Body of pancreas (tissue), 4 donors: Measurements from ENCODE around the gene PRR36. TPM values are rescaled to one million over a fixed set of nuclear protein-coding genes. Genes with fewer than 3 reads are reported as not detected.

Experiments
- ATAC-seq: fragments of 150-250 bp; one replicate; pipeline ENCODE4 v1.9.1; 2016
- DNase-seq, 4 donors: peaks; one replicate each; pipeline ENCODE4 v3.0.0-alpha.2; 2019
- H3K27ac ChIP-seq, 4 donors: fragments of 200-600 bp; sonication (generic); 1 replicate in 3 of 4; 2 replicates in 1 of 4; pipeline versions ENCODE4 v1.5.1 to v1.6.1; 2016 to 2019; ENCODE audit warnings: mild to moderate bottlenecking in 1 of 4, mixed read lengths in 1 of 4, moderate library complexity in 1 of 4
- H3K27me3 ChIP-seq, 2 donors: fragments of 200-600 bp; sonication (generic); one replicate each; pipeline ENCODE4 v1.6.0; 2016; ENCODE audit warnings: mild to moderate bottlenecking in 1 of 2
- H3K36me3 ChIP-seq, 2 donors: fragments of 200-600 bp; sonication (generic); replicated peaks in 1 of 2; 2 replicates each; pipeline ENCODE4 v1.5.1; 2016; ENCODE audit warnings: low read depth in 2 of 2; ENCODE audit not compliant: insufficient read depth in 1 of 2
- H3K4me1 ChIP-seq: fragments of 200-600 bp; sonication (generic); one replicate; pipeline ENCODE4 v1.6.0; 2016
- H3K4me3 ChIP-seq, 2 donors: fragments of 200-600 bp; sonication (generic); 1 replicate in 1 of 2; 2 replicates in 1 of 2; pipeline ENCODE4 v1.5.1; 2016 to 2019
- H3K9me3 ChIP-seq, 3 donors: fragments of 200-600 bp; sonication (generic); 1 replicate in 2 of 3; 2 replicates in 1 of 3; pipeline ENCODE4 v1.5.1; 2016
- CTCF ChIP-seq, 7 experiments: fragments of 450-650 bp in 4 of 7; fragments of 200-600 bp in 3 of 7; sonication (generic) in 3 of 7; IDR thresholded peaks; one replicate each; pipeline ENCODE4 v1.5.1; 2016 to 2019; ENCODE audit warnings: antibody characterized with exemption in 7 of 7
- POLR2A ChIP-seq, 3 donors: fragments of 450-650 bp; IDR thresholded peaks; one replicate each; pipeline ENCODE4 v1.6.1; 2016; ENCODE audit warnings: antibody characterized with exemption in 3 of 3, mild to moderate bottlenecking in 2 of 3
- WGBS, 2 donors: methylation state at CpG; one replicate each; pipeline ENCODE4 v1.1.5; 2017; 5-methylcytosine and 5-hydroxymethylcytosine counted together
- intact Hi-C: fragments of 100-400 bp; cut with DNase I; formaldehyde crosslinking; loops from one replicate; pipeline ENCODE4 v1.15.1; 2023
- total RNA-seq, 2 donors: library from RNA; depleted of rRNA; stranded (reverse); fragments of >200 nt; gene quantifications; one replicate each; pipeline ENCODE4 v1.1.0, GENCODE V29; 2016

Gene PRR36
- total RNA-seq, 2 donors from 2014 or later = 1.0 to 12.9 TPM

DNA sequence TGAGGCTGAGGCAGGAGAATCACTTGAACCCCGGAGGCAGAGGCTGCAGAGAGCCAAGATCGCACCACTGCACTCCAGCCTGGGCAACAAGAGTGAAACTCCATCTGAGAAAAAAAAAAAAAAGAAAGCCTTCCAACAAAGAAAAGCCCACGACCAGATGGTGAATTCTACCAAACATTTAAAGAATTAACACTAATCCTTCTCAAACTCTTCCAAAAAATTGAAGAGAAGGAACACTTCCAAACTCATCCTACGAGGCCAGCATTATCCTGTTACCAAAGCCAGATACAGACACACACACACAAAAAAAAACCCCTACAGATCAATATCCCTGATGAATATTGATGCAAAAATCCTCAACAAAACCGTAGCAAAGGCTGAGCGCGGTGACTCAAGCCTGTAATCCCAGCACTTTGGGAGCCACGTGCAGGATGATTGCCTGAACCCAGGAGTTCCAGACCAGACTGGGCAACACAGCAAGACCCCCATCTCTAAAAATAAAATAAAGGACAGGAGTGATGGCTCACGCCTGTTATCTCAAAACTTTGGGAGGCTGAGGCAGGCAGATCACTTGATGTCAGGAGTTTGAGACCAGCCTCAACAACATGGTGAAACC is 50.4 kb downstream of the PRR36 start:
- no peak overlapping the region for H3K27ac ChIP-seq
- ATAC-seq (no peak), DNase-seq (no peak)
- H3K9me3 ChIP-seq = no peaks in the 10 kb centered on the region
- H3K4me3 ChIP-seq = no peak overlapping the region
- no peaks in the 10 kb centered on the region for H3K36me3 ChIP-seq
- WGBS, 2 donors = 44 to 53% methylated on average over 8 to 9 of the region's 9 CpGs
- no peaks in the 10 kb centered on the region for H3K4me1 ChIP-seq
- intact Hi-C loops = no loop called here
- no peak for TF ChIP-seq CTCF (IDR thresholded peaks at IDR 0.05)
- TF ChIP-seq POLR2A (IDR thresholded peaks at IDR 0.05) = no peak
- H3K27me3 ChIP-seq = peaks cover 0 to 4% of the 10 kb centered on the region in 2 donors

GRCh38 chr19:7822910-7823515 is 51.2 kb downstream of the PRR36 start:
- no peak for TF ChIP-seq CTCF (IDR thresholded peaks at IDR 0.05)
- TF ChIP-seq POLR2A (IDR thresholded peaks at IDR 0.05) = no peak
- no peaks in the 10 kb centered on the region for H3K36me3 ChIP-seq
- no peak for DNase-seq
- H3K4me1 ChIP-seq = no peaks in the 10 kb centered on the region
- 71 to 73% methylated on average over 4 of the region's 4 CpGs for WGBS, 2 donors
- H3K27ac ChIP-seq = no peak overlapping the region
- ATAC-seq = no peak
- H3K4me3 ChIP-seq = no peak overlapping the region
- no peaks in the 10 kb centered on the region for H3K9me3 ChIP-seq
- intact Hi-C loops = no loop called here
- peaks cover 0 to 4% of the 10 kb centered on the region in 2 donors for H3K27me3 ChIP-seq

GRCh38 chr19:7820588-7820987 is 53.6 kb downstream of the PRR36 start:
- TF ChIP-seq CTCF (IDR thresholded peaks at IDR 0.05) = no peak
- TF ChIP-seq POLR2A (IDR thresholded peaks at IDR 0.05) = no peak
- no peak for DNase-seq
- ATAC-seq = no peak
- WGBS, 2 donors = 36 to 43% methylated on average over 3 of the region's 3 CpGs
- Histone ChIP-seq H3K27ac (no peak overlapping the region), H3K4me1 (no peaks in the 10 kb centered on the region), H3K27me3 (peaks cover 0 to 4% of the 10 kb centered on the region in 2 donors), H3K36me3 (no peaks in the 10 kb centered on the region), H3K9me3 (no peaks in the 10 kb centered on the region), H3K4me3 (no peak overlapping the region)
- intact Hi-C loops = no loop called here

GRCh38 chr19:7819337-7819736 is 54.9 kb downstream of the PRR36 start:
- 69 to 88% methylated on average over 2 of the region's 2 CpGs for WGBS, 2 donors
- no peak for ATAC-seq

More at GRCh38 chr19:7819337-7819736, 54.9 kb downstream of the PRR36 start:
- intact Hi-C loops = loop anchor here (10.0 kb wide), 1 partner anchor 375 kb away; no protein-coding TSS in a partner anchor
- no peak for DNase-seq
- H3K4me3 ChIP-seq = no peak overlapping the region
- H3K27ac ChIP-seq = no peak overlapping the region
- H3K9me3 ChIP-seq = no peaks in the 10 kb centered on the region
- H3K27me3 ChIP-seq = peaks cover 0 to 4% of the 10 kb centered on the region in 2 donors
- H3K4me1 ChIP-seq = no peaks in the 10 kb centered on the region
- H3K36me3 ChIP-seq = no peaks in the 10 kb centered on the region
- TF ChIP-seq POLR2A (IDR thresholded peaks at IDR 0.05) (no peak), CTCF (IDR thresholded peaks at IDR 0.05) (no peak)
